Activated B cell treated with CpG ODN at 0.5 μM for 24 hours (primary cell): ENCODE measurements around the gene CSTF3. TPM values are rescaled to one million over a fixed set of nuclear protein-coding genes. Genes with fewer than 3 reads are reported as not detected.

Experiments
- ATAC-seq: fragments of 200-7000 bp; cut with Tn5 transposase; one replicate; pipeline ENCODE4 v1.10.0; 2021; ENCODE audit warnings: low read depth, mild to moderate bottlenecking, moderate library complexity
- CTCF ChIA-PET: fragments of 350-600 bp; sonication (Branson Sonifier 250); formaldehyde crosslinking; loops from one replicate; lab custom pipeline; 2021; ENCODE audit warnings: antibody characterized with exemption; lab: Charles Lee
- POLR2A ChIA-PET: fragments of 350-600 bp; sonication (Branson Sonifier 250); formaldehyde crosslinking; loops from one replicate; lab custom pipeline; 2021; ENCODE audit warnings: antibody characterized with exemption; lab: Charles Lee
- DNase-seq: peaks from one replicate; pipeline ENCODE4 v3.0.0; 2022
- H3K27ac Mint-ChIP-seq: one replicate; pipeline ENCODE4 v1.8.0; 2020; ENCODE audit warnings: mixed read lengths
- H3K27me3 Mint-ChIP-seq: one replicate; pipeline ENCODE4 v1.8.0; 2021; ENCODE audit warnings: mixed read lengths
- H3K36me3 Mint-ChIP-seq: one replicate; pipeline ENCODE4 v1.8.0; 2021; ENCODE audit warnings: low read depth, mixed read lengths
- H3K4me1 Mint-ChIP-seq: one replicate; pipeline ENCODE4 v1.8.0; 2021; ENCODE audit warnings: mixed read lengths
- H3K4me3 Mint-ChIP-seq: one replicate; pipeline ENCODE4 v1.8.0; 2020; ENCODE audit warnings: mild to moderate bottlenecking, mixed read lengths
- H3K9me3 Mint-ChIP-seq: one replicate; pipeline ENCODE4 v1.8.0; 2020; ENCODE audit warnings: mixed read lengths
- CTCF ChIP-seq: fragments of 200-600 bp; IDR thresholded peaks from one replicate; pipeline ENCODE4 v1.8.0; 2022; ENCODE audit warnings: antibody characterized with exemption, mild to moderate bottlenecking
- intact Hi-C: fragments of 100-400 bp; cut with micrococcal nuclease; formaldehyde crosslinking; loops from one replicate; pipeline ENCODE4 v1.15.1; 2024
- total RNA-seq: library from RNA; stranded (reverse); gene quantifications from 2 replicates; pipeline ENCODE4 v1.2.3, GENCODE V29; 2022

The CSTF3 gene
- total RNA-seq, 1 donor from 2014 or later: 33.5 TPM

- ATAC-seq (no peak), DNase-seq (no peak)
- CTCF ChIA-PET: no interaction called here
- Mint-ChIP-seq H3K4me3 (no peak overlapping the region), H3K36me3 (peaks cover 60% of the 10 kb centered on the region), H3K9me3 (no peaks in the 10 kb centered on the region), H3K4me1 (no peaks in the 10 kb centered on the region), H3K27ac (no peak overlapping the region), H3K27me3 (no peaks in the 10 kb centered on the region)
- TF ChIP-seq CTCF: no peak
- intact Hi-C loops: no loop called here
- POLR2A ChIA-PET: no interaction called here
Measured at GRCh38 chr11:33089776-33090175, 71.5 kb downstream of the CSTF3 start.

GRCh38 chr11:33086017-33086416, 75.3 kb downstream of the CSTF3 start:
- Mint-ChIP-seq H3K27ac (no peak overlapping the region), H3K9me3 (no peaks in the 10 kb centered on the region), H3K4me1 (no peaks in the 10 kb centered on the region), H3K36me3 (peaks cover 62% of the 10 kb centered on the region), H3K27me3 (no peaks in the 10 kb centered on the region), H3K4me3 (no peak overlapping the region)
- TF ChIP-seq CTCF: no peak
- intact Hi-C loops: no loop called here
- ChIA-PET POLR2A (interaction anchor here (0.7 kb wide), 1 partner anchor 173 kb away, joined by 5 read pairs; no protein-coding TSS in a partner anchor), CTCF (no interaction called here)
- ATAC-seq: no peak
- DNase-seq: no peak

GRCh38 chr11:33083918-33084317, 77.4 kb downstream of the CSTF3 start:
- DNase-seq: no peak
- Mint-ChIP-seq H3K27me3 (no peaks in the 10 kb centered on the region), H3K4me1 (no peaks in the 10 kb centered on the region), H3K9me3 (no peaks in the 10 kb centered on the region), H3K36me3 (peaks cover 56% of the 10 kb centered on the region), H3K4me3 (no peak overlapping the region), H3K27ac (no peak overlapping the region)
- TF ChIP-seq CTCF: no peak
- ChIA-PET CTCF (no interaction called here), POLR2A (no interaction called here)
- intact Hi-C loops: no loop called here
- ATAC-seq: no peak

GRCh38 chr11:33072465-33072864, 88.8 kb downstream of the CSTF3 start:
- H3K4me3 Mint-ChIP-seq: no peak overlapping the region
- POLR2A ChIA-PET: no interaction called here
- H3K9me3 Mint-ChIP-seq: no peaks in the 10 kb centered on the region
- peaks cover 75% of the 10 kb centered on the region for H3K36me3 Mint-ChIP-seq
- CTCF ChIA-PET: no interaction called here
- H3K27me3 Mint-ChIP-seq: no peaks in the 10 kb centered on the region
- TF ChIP-seq CTCF: no peak
- no peak for ATAC-seq
- no peak overlapping the region for H3K27ac Mint-ChIP-seq
- intact Hi-C loops: no loop called here
- H3K4me1 Mint-ChIP-seq: no peaks in the 10 kb centered on the region
- DNase-seq: no peak

GRCh38 chr11:33068611-33069340, 92.5 kb downstream of the CSTF3 start:
- CTCF ChIA-PET: interaction anchor here (1.0 kb wide), 1 partner anchor 260 kb away, joined by 3 read pairs; no protein-coding TSS in a partner anchor
- no peaks in the 10 kb centered on the region for H3K9me3 Mint-ChIP-seq
- ATAC-seq: no peak
- no peak overlapping the region for H3K4me3 Mint-ChIP-seq
- H3K27ac Mint-ChIP-seq: no peak overlapping the region
- POLR2A ChIA-PET: no interaction called here
- H3K27me3 Mint-ChIP-seq: no peaks in the 10 kb centered on the region
- no peak for TF ChIP-seq CTCF
- H3K36me3 Mint-ChIP-seq: peaks cover 69% of the 10 kb centered on the region
- H3K4me1 Mint-ChIP-seq: peaks cover 19% of the 10 kb centered on the region
- intact Hi-C loops: loop anchor here (5.0 kb wide), 1 partner anchor 746 kb away; no protein-coding TSS in a partner anchor
- no peak for DNase-seq
